Measurements from ENCODE around the gene HOXA11.

HOXA11 gene

GRCh38 chr7:27194686-27195379 is 9.8 kb upstream of the HOXA11 start:
- in situ Hi-C loops (cut with MboI; ENCODE audit: low sequenced_read_pairs): no loop called here

- in situ Hi-C loops (cut with MboI; ENCODE audit: low sequenced_read_pairs): no loop called here
Measured at GRCh38 chr7:27194002-27194352, 8.9 kb upstream of the HOXA11 start.

- in situ Hi-C loops (cut with MboI; ENCODE audit: low sequenced_read_pairs): no loop called here
Measured at GRCh38 chr7:27193335-27194001, 8.4 kb upstream of the HOXA11 start.

GRCh38 chr7:27192546-27193334 is 7.7 kb upstream of the HOXA11 start:
- in situ Hi-C loops (cut with MboI; ENCODE audit: low sequenced_read_pairs): no loop called here

- in situ Hi-C loops (cut with MboI; ENCODE audit: low sequenced_read_pairs): no loop called here
Measured at GRCh38 chr7:27191833-27192545, 7.0 kb upstream of the HOXA11 start.

GRCh38 chr7:27191161-27191731 is 6.2 kb upstream of the HOXA11 start:
- in situ Hi-C loops (cut with MboI; ENCODE audit: low sequenced_read_pairs): no loop called here

- in situ Hi-C loops (cut with MboI; ENCODE audit: low sequenced_read_pairs): no loop called here
Measured at GRCh38 chr7:27189997-27190748, 5.1 kb upstream of the HOXA11 start.

- in situ Hi-C loops (cut with MboI; ENCODE audit: low sequenced_read_pairs): no loop called here
Measured at GRCh38 chr7:27189295-27189996, 4.4 kb upstream of the HOXA11 start.

GRCh38 chr7:27188386-27189294 is 3.6 kb upstream of the HOXA11 start:
- in situ Hi-C loops (cut with MboI; ENCODE audit: low sequenced_read_pairs): no loop called here

- in situ Hi-C loops (cut with MboI; ENCODE audit: low sequenced_read_pairs): no loop called here
Measured at GRCh38 chr7:27187475-27188385, 2.7 kb upstream of the HOXA11 start.

- in situ Hi-C loops (cut with MboI; ENCODE audit: low sequenced_read_pairs): no loop called here
Measured at GRCh38 chr7:27186668-27187474, 1.8 kb upstream of the HOXA11 start.

GRCh38 chr7:27185854-27186667 is 1.0 kb upstream of the HOXA11 start:
- in situ Hi-C loops (cut with MboI; ENCODE audit: low sequenced_read_pairs): no loop called here

GRCh38 chr7:27184337-27185012 is 557 bp downstream of the HOXA11 start:
- in situ Hi-C loops (cut with MboI; ENCODE audit: low sequenced_read_pairs): no loop called here

- in situ Hi-C loops (cut with MboI; ENCODE audit: low sequenced_read_pairs): no loop called here
Measured at GRCh38 chr7:27183682-27184336, 1.2 kb downstream of the HOXA11 start.
